HEK293 (cell line): ENCODE results near the gene BCL11A.

ENCODE experiments used
- ZNF768 ChIP-seq: fragments of 450-650 bp; formaldehyde crosslinking; IDR thresholded peaks from 2 replicates; pipeline ENCODE4 v1.5.1; 2018; ENCODE audit warnings: missing biosample characterization, mild to moderate bottlenecking, missing genetic modification characterization
- TF ChIP-seq, protein P1 (sequence below): fragments of 450-650 bp; formaldehyde crosslinking; IDR thresholded peaks from 2 replicates; pipeline ENCODE4 v1.5.1; 2016; ENCODE audit warnings: missing biosample characterization, missing genetic modification characterization

GRCh38 chr2:60560734-60561644 is 7.5 kb upstream of the BCL11A start:
- TF ChIP-seq, protein P1, sequence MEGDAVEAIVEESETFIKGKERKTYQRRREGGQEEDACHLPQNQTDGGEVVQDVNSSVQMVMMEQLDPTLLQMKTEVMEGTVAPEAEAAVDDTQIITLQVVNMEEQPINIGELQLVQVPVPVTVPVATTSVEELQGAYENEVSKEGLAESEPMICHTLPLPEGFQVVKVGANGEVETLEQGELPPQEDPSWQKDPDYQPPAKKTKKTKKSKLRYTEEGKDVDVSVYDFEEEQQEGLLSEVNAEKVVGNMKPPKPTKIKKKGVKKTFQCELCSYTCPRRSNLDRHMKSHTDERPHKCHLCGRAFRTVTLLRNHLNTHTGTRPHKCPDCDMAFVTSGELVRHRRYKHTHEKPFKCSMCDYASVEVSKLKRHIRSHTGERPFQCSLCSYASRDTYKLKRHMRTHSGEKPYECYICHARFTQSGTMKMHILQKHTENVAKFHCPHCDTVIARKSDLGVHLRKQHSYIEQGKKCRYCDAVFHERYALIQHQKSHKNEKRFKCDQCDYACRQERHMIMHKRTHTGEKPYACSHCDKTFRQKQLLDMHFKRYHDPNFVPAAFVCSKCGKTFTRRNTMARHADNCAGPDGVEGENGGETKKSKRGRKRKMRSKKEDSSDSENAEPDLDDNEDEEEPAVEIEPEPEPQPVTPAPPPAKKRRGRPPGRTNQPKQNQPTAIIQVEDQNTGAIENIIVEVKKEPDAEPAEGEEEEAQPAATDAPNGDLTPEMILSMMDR (tag by site-specific recombination): peak; percentile 77
- no peak for TF ChIP-seq ZNF768 (tag by site-specific recombination)
